ENCODE data around the gene PPP4R3A. TPM values are rescaled to one million over a fixed set of nuclear protein-coding genes. Genes with fewer than 3 reads are reported as not detected.
"Not testable (repeated sequence)": the region's sequence is repeated elsewhere in the genome, so short reads cannot be mapped to it uniquely, and the experiment has no call there.

PPP4R3A gene
- total RNA-seq, 1 experiment from 2014 or later = 24.2 TPM

- no peak for DNase-seq (ENCODE audit: low spot score)
These were observed 7.1 kb downstream of the PPP4R3A start for GRCh38 chr14:91503000-91503504.

GRCh38 chr14:91501951-91502930 is 7.9 kb downstream of the PPP4R3A start:
- DNase-seq (ENCODE audit: low spot score) = no peak

- no peak for DNase-seq (ENCODE audit: low spot score)
These were observed 8.8 kb downstream of the PPP4R3A start for GRCh38 chr14:91501348-91501747.

GRCh38 chr14:91496790-91497189 is 13.3 kb downstream of the PPP4R3A start:
- no peak for DNase-seq (ENCODE audit: low spot score)

GRCh38 chr14:91494392-91495065 is 15.6 kb downstream of the PPP4R3A start:
- not testable (repeated sequence) for DNase-seq (ENCODE audit: low spot score)

GRCh38 chr14:91493169-91493568 is 16.9 kb downstream of the PPP4R3A start:
- DNase-seq (ENCODE audit: low spot score) = no peak

- DNase-seq (ENCODE audit: low spot score) = no peak
These were observed 25.4 kb downstream of the PPP4R3A start for GRCh38 chr14:91484744-91485143.

- DNase-seq (ENCODE audit: low spot score) = no peak
These were observed 25.9 kb downstream of the PPP4R3A start for GRCh38 chr14:91484186-91484585.

GRCh38 chr14:91482263-91483013 is 27.7 kb downstream of the PPP4R3A start:
- no peak for DNase-seq (ENCODE audit: low spot score)

- no peak for DNase-seq (ENCODE audit: low spot score)
These were observed 32.7 kb downstream of the PPP4R3A start for GRCh38 chr14:91477388-91477787.

- DNase-seq (ENCODE audit: low spot score) = no peak
These were observed 37.1 kb downstream of the PPP4R3A start for GRCh38 chr14:91473046-91473445.

GRCh38 chr14:91470216-91470615 is 39.9 kb downstream of the PPP4R3A start:
- no peak for DNase-seq (ENCODE audit: low spot score)

GRCh38 chr14:91466192-91466591 is 43.9 kb downstream of the PPP4R3A start:
- DNase-seq (ENCODE audit: low spot score) = no peak

- DNase-seq (ENCODE audit: low spot score) = no peak
These were observed 45.4 kb downstream of the PPP4R3A start for GRCh38 chr14:91464615-91465205.

- no peak for DNase-seq (ENCODE audit: low spot score)
These were observed 51.5 kb downstream of the PPP4R3A start for GRCh38 chr14:91458612-91459011.

- DNase-seq (ENCODE audit: low spot score) = no peak
These were observed 53.8 kb downstream of the PPP4R3A start for GRCh38 chr14:91456283-91456682.

GRCh38 chr14:91454580-91454979 is 55.5 kb downstream of the PPP4R3A start:
- DNase-seq (ENCODE audit: low spot score) = no peak

GRCh38 chr14:91454155-91454554 is 56.0 kb downstream of the PPP4R3A start:
- no peak for DNase-seq (ENCODE audit: low spot score)

GRCh38 chr14:91453744-91454143 is 56.4 kb downstream of the PPP4R3A start:
- no peak for DNase-seq (ENCODE audit: low spot score)

GRCh38 chr14:91444335-91445020 is 65.6 kb downstream of the PPP4R3A start:
- no peak for DNase-seq (ENCODE audit: low spot score)

GRCh38 chr14:91439345-91439744 is 70.8 kb downstream of the PPP4R3A start:
- no peak for DNase-seq (ENCODE audit: low spot score)

All from H4 (cell line).